K562 (cell line): Measurements from ENCODE around the gene NT5C3B. TPM values are rescaled to one million over a fixed set of nuclear protein-coding genes. Genes with fewer than 3 reads are reported as not detected.
A peak's percentile ranks its signal among the peaks of the same experiment; 100 is the strongest.

Experiments
- ATAC-seq: fragments of 200-7000 bp; cut with Tn5 transposase; 3 replicates; pipeline ENCODE4 v1.9.1; 2020; ENCODE audit warnings: moderate library complexity
- BruUV-seq: library from RNA; stranded (reverse); fragments of 400-500 nt; replicated peaks from 2 replicates; lab custom pipeline; 2021; lab: Mats Ljungman, UMichigan
- CTCF ChIA-PET: fragments of 300-600 bp; formaldehyde crosslinking; extraction: SDS; loops from one replicate; lab custom pipeline; 2021; ENCODE audit warnings: low intra/inter-chr PET ratio; lab: Yijun Ruan, JAX
- POLR2A ChIA-PET: fragments of 300-600, 350-650 bp; sonication (Branson Sonifier 250); formaldehyde crosslinking; extraction: SDS; loops from one replicate; lab custom pipeline; 2021; ENCODE audit warnings: antibody characterized with exemption, inconsistent platforms; lab: Yijun Ruan, JAX
- DNase-seq, 4 experiments: peaks; one replicate each; pipeline versions ENCODE4 v3.0.0 to v3.0.0-alpha.2; 2011 to 2018; ENCODE audit warnings: low spot score in 3 of 4, mixed read lengths in 3 of 4; ENCODE audit errors: extremely low read depth in 1 of 4
- FAIRE-seq: peaks from 2 replicates; lab custom pipeline; 2011; peaks lifted over from hg19 to GRCh38; lab: Jason Lieb, UNC
- H2AFZ ChIP-seq: 2 replicates; pipeline ENCODE4 v1.6.0; 2011; ENCODE audit warnings: low read depth, low read length, control low read depth, inconsistent platforms
- H3K27ac ChIP-seq: fragments of 200-600 bp; 3 replicates; pipeline ENCODE4 v1.8.0; 2011; ENCODE audit warnings: low read depth, mild to moderate bottlenecking, control low read depth, inconsistent platforms, low read length, moderate library complexity, mixed read lengths; ENCODE audit errors: extremely low read depth
- H3K27me3 ChIP-seq, 2 experiments: fragments of 300-600 bp in 1 of 2; 2 replicates in 1 of 2; 3 replicates in 1 of 2; pipeline versions ENCODE4 v1.6.0 to v1.8.0; 2011; ENCODE audit warnings: inconsistent platforms in 2 of 2, low read length in 2 of 2, mild to moderate bottlenecking in 1 of 2, mixed read lengths in 1 of 2, moderate library complexity in 1 of 2; ENCODE audit not compliant: control insufficient read depth in 2 of 2, insufficient read depth in 2 of 2
- H3K36me3 ChIP-seq: fragments of 300-600 bp; 3 replicates; pipeline ENCODE4 v1.8.0; 2011; ENCODE audit warnings: mild to moderate bottlenecking, low read length, inconsistent platforms; ENCODE audit not compliant: control insufficient read depth, insufficient read depth
- H3K4me1 ChIP-seq, 2 experiments: fragments of 200-600 bp in 1 of 2; replicated peaks in 1 of 2; 2 replicates in 1 of 2; 3 replicates in 1 of 2; pipeline versions ENCODE4 v1.5.1 to v1.8.0; 2011; ENCODE audit warnings: inconsistent platforms in 2 of 2, low read length in 2 of 2, mild to moderate bottlenecking in 1 of 2, mixed read lengths in 1 of 2, moderate library complexity in 1 of 2; ENCODE audit not compliant: control insufficient read depth in 2 of 2, insufficient read depth in 2 of 2
- H3K4me2 ChIP-seq: 2 replicates; pipeline ENCODE4 v1.6.1; 2011; ENCODE audit warnings: low read length, control low read depth, inconsistent platforms, mixed read lengths; ENCODE audit not compliant: insufficient read depth
- H3K4me3 ChIP-seq: fragments of 200-600 bp; sonication (generic), shearing (Covaris generic); 2 replicates; pipeline ENCODE4 v1.5.1; 2016; ENCODE audit warnings: control low read depth, inconsistent platforms
- H3K79me2 ChIP-seq: fragments of 200-600 bp; 3 replicates; pipeline ENCODE4 v1.8.0; 2011; ENCODE audit warnings: low read length, inconsistent platforms; ENCODE audit not compliant: control insufficient read depth, insufficient read depth
- H3K9ac ChIP-seq, 2 experiments: 2 replicates each; pipeline versions ENCODE4 v1.6.0 to v1.6.1; 2011; ENCODE audit warnings: low read depth in 2 of 2, low read length in 2 of 2, control low read depth in 1 of 2, inconsistent platforms in 1 of 2, mild to moderate bottlenecking in 1 of 2, mixed read lengths in 1 of 2; ENCODE audit not compliant: insufficient read depth in 1 of 2
- H3K9me1 ChIP-seq: one replicate; pipeline ENCODE4 v1.6.0; 2011; ENCODE audit warnings: inconsistent platforms, mild to moderate bottlenecking, low read length, moderate library complexity; ENCODE audit not compliant: control insufficient read depth, insufficient read depth
- H3K9me3 ChIP-seq: replicated peaks from 2 replicates; pipeline ENCODE4 v1.5.1; 2011; ENCODE audit warnings: low read depth, low read length, inconsistent platforms; ENCODE audit not compliant: control insufficient read depth, insufficient read depth
- H4K20me1 ChIP-seq: replicated peaks from 2 replicates; pipeline ENCODE4 v1.6.1; 2011; ENCODE audit warnings: low read length, inconsistent platforms, mixed read lengths; ENCODE audit not compliant: control insufficient read depth, insufficient read depth
- AFF4 ChIP-seq: sonication (generic); formaldehyde crosslinking; IDR thresholded peaks from 2 replicates; pipeline ENCODE4 v1.8.0; 2023; ENCODE audit warnings: mild to moderate bottlenecking, missing genetic modification reagents
- CREB1 ChIP-seq, 2 experiments: sonication (generic) in 1 of 2; formaldehyde crosslinking in 1 of 2; IDR thresholded peaks; 2 replicates each; pipeline versions ENCODE4 v1.6.1 to v1.8.0; 2012 to 2022; ENCODE audit warnings: inconsistent platforms in 1 of 2, mild to moderate bottlenecking in 1 of 2, missing genetic modification reagents in 1 of 2, moderate library complexity in 1 of 2
- KDM2B ChIP-seq: fragments of 250-450 bp; sonication (Bioruptor Pico); IDR thresholded peaks from 2 replicates; pipeline ENCODE4 v1.8.0; 2021; ENCODE audit warnings: mild to moderate bottlenecking, moderate library complexity
- KHSRP ChIP-seq: fragments of 450-650 bp; IDR thresholded peaks from 2 replicates; pipeline ENCODE4 v1.6.1; 2017
- LARP7 ChIP-seq: fragments of 450-650 bp; IDR thresholded peaks from 2 replicates; pipeline ENCODE4 v1.6.1; 2016
- MAFK ChIP-seq: IDR thresholded peaks from 2 replicates; pipeline ENCODE4 v1.6.1; 2011; ENCODE audit warnings: low read length, improper control_type of control experiment
- STAG1 ChIP-seq: sonication (generic); formaldehyde crosslinking; IDR thresholded peaks from 2 replicates; pipeline ENCODE4 v1.5.0; 2020; ENCODE audit warnings: missing genetic modification reagents, borderline replicate concordance
- ZBTB17 ChIP-seq: fragments of 450-650 bp; formaldehyde crosslinking; IDR thresholded peaks from 2 replicates; pipeline ENCODE4 v1.4.0; 2020; ENCODE audit warnings: mild to moderate bottlenecking
- ZNF217 ChIP-seq: sonication (generic); formaldehyde crosslinking; IDR thresholded peaks from 2 replicates; pipeline ENCODE4 v1.8.0; 2022; ENCODE audit warnings: mild to moderate bottlenecking, missing genetic modification reagents
- ZNF518B ChIP-seq: fragments of 250-450 bp; sonication (Bioruptor Pico); IDR thresholded peaks from 2 replicates; pipeline ENCODE4 v1.5.0; 2021; ENCODE audit warnings: mild to moderate bottlenecking, moderate library complexity
- ZNF584 ChIP-seq: fragments of 200-800 bp; sonication (Bioruptor generic); IDR thresholded peaks from 2 replicates; pipeline ENCODE4 v1.6.1; 2016; ENCODE audit warnings: low read depth, mild to moderate bottlenecking, missing genetic modification characterization, missing compliant biosample characterization
- ZNF778 ChIP-seq: fragments of 450-650 bp; formaldehyde crosslinking; IDR thresholded peaks from 2 replicates; pipeline ENCODE4 v1.4.0; 2020; ENCODE audit warnings: mild to moderate bottlenecking, moderate library complexity
- WGBS: fragments of 100-300 bp; shearing (Covaris generic); methylation state at CpG from one replicate; pipeline ENCODE4 v1.1.6; 2016; ENCODE audit warnings: low coverage, mixed read lengths; ENCODE audit not compliant: insufficient coverage; ENCODE audit errors: missing lambda C conversion rate; 5-methylcytosine and 5-hydroxymethylcytosine counted together
- in situ Hi-C: fragments of 300-500 bp; cut with MboI; formaldehyde crosslinking; loops from 4 replicates; pipeline ENCODE4 v1.15.0; 2018; ENCODE audit warnings: inconsistent platforms, mixed read lengths
- intact Hi-C: fragments of 100-400 bp; cut with micrococcal nuclease; formaldehyde crosslinking; loops from 2 replicates; pipeline ENCODE4 v1.14.2; 2022
- polyA plus RNA-seq, 8 experiments: library from polyadenylated mRNA; depleted of rRNA in 4 of 8; stranded (reverse) in 5 of 8; unstranded in 3 of 8; fragments of >200 nt; fragmentation: Nextera tagmentation in 2 of 8; fragmentation: Illumina TruSeq in 1 of 8; extraction: Ambion mirVana in 2 of 8; extraction: Trizol in 1 of 8; gene quantifications; 2 replicates each; pipeline versions ENCODE4 v1.2.1 to v1.2.3, GENCODE V29; 2011 to 2014; ENCODE audit warnings: inconsistent platforms in 1 of 8, missing spikeins in 1 of 8
- total RNA-seq, 7 experiments: library from RNA; depleted of rRNA in 6 of 7; stranded (reverse); fragments of >200 nt in 6 of 7; fragmentation: Illumina TruSeq in 2 of 7; extraction: Trizol in 2 of 7; gene quantifications; 2 replicates each; pipeline versions ENCODE4 v1.2.1 to v1.2.3, GENCODE V29; 2011 to 2021; ENCODE audit warnings: low replicate concordance in 1 of 7

The NT5C3B gene
- total and polyA plus RNA-seq, 9 of the 15 experiments (the other 6 are each of a cell fraction or from before 2014, with no cell fraction given) = 2.0 to 166 (median 85.0) TPM

- Histone ChIP-seq H3K27ac (no peak overlapping the region), H3K9ac (peak overlapping the region in 1 of 2 experiments; percentile 35; a peak in 1 of 4 replicates), H3K36me3 (no peaks in the 10 kb centered on the region), H3K4me1 (peaks cover 4 to 47% of the 10 kb centered on the region in 2 experiments; a peak in 4 of 5 replicates), H3K4me3 (no peak overlapping the region), H3K9me3 (no peaks in the 10 kb centered on the region), H3K79me2 (no peaks in the 10 kb centered on the region), H3K4me2 (no peak overlapping the region), H4K20me1 (no peaks in the 10 kb centered on the region), H3K9me1 (no peaks in the 10 kb centered on the region), H2AFZ (no peak overlapping the region), H3K27me3 (no peaks in the 10 kb centered on the region)
- 66% methylated on average over 14 of the region's 23 CpGs for WGBS
- POLR2A ChIA-PET = interaction anchor here (0.6 kb wide), 2 partner anchors 126 to 201 kb away, joined by 3 read pairs; partner anchors contain the start of gene DNAJC7
- intact Hi-C loops (no loop called here), in situ Hi-C loops (no loop called here)
- FAIRE-seq (no peak), DNase-seq (no peak), ATAC-seq (no peak)
- TF ChIP-seq KHSRP = no peak
- no peak for TF ChIP-seq CREB1 (IDR thresholded peaks at IDR 0.05)
- TF ChIP-seq CREB1 (CRISPR knock-in tag; IDR thresholded peaks at IDR 0.05) = no peak
- no peak for TF ChIP-seq MAFK
- TF ChIP-seq ZNF518B (CRISPR knock-in tag) = no peak
- TF ChIP-seq STAG1 (CRISPR knock-in tag) = no peak
- no peak for TF ChIP-seq ZNF217
- TF ChIP-seq ZNF778 (CRISPR knock-in tag) = no peak
- no peak for TF ChIP-seq AFF4 (CRISPR knock-in tag)
- TF ChIP-seq KDM2B = no peak
- no peak for TF ChIP-seq LARP7
- TF ChIP-seq ZBTB17 (CRISPR knock-in tag) = no peak
- no peak for TF ChIP-seq ZNF584 (CRISPR knock-in tag)
- no TSS peak for BruUV-seq
- CTCF ChIA-PET = no interaction called here
Measured at GRCh38 chr17:41816637-41817320, 19.3 kb downstream of the NT5C3B start.
